Fibroblast of mammary gland (primary cell): Measurements from ENCODE around the gene ETFRF1.

Experiments
- DNase-seq: peaks from one replicate; pipeline ENCODE4 v3.0.0-alpha.2; 2010; ENCODE audit warnings: low read depth
- H3K4me3 ChIP-seq: 2 replicates; pipeline ENCODE4 v1.5.1; 2011; ENCODE audit warnings: low read depth, mild to moderate bottlenecking, low read length, moderate library complexity; ENCODE audit not compliant: control insufficient read depth
- CTCF ChIP-seq: conservative IDR thresholded peaks from 2 replicates; pipeline ENCODE4 v1.5.1; 2011; ENCODE audit warnings: low read depth, low read length, inconsistent platforms; ENCODE audit not compliant: control insufficient read depth, insufficient read depth

ETFRF1 gene

DNA sequence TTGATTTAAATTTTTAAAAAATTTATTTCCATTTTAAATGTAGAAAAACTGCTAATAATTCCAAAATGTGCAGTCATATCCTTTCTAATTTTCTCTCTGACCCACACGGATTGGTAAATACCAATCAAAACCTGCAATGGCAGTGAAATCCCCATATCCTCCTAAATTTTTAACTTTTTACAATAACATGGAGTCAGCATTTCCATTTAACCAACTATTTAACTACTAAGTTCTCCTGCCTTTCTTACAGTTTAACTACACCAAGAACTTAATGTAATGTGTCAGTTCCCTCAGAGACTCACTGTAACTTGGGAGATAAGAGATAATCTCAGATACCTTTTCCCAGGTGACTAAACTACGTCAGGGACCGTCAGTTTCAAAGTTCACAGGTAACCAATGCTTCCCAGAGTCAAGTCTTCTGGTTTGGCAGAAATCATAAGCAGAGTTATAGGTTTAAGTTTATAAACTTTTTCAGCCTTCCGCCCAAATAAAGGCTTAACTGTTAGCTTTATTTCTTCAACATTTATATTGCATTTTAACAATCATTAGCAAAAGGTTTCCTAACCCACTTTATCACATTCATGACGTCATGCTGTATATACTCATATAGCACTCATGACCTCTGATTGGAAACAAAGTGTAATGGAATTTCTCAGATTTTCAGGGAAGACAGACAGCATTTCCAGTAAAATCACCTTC, 48.1 kb downstream of the ETFRF1 start:
- no peak for TF ChIP-seq CTCF
- DNase-seq = peak; percentile 35
- no peak overlapping the region for H3K4me3 ChIP-seq

DNA sequence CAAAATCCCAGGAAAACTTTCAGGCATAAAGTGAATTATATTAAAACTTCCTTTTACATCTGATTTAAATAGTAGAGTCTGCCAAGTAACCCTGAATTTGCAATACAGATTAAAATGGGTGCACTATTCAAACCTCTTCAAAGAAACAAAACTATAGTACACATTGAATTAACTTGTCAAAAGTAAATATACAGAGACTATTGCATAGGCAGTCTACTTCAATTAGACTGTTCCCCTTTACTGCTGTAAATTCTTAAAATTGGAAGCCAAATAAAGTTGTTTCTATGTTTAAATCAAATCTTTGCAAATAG, 48.6 kb downstream of the ETFRF1 start:
- no peak overlapping the region for H3K4me3 ChIP-seq
- TF ChIP-seq CTCF = no peak
- DNase-seq = no peak

- H3K4me3 ChIP-seq = no peak overlapping the region
- no peak for DNase-seq
- no peak for TF ChIP-seq CTCF
Observed at GRCh38 chr12:25245491-25245890, 50.5 kb downstream of the ETFRF1 start.

GRCh38 chr12:25248137-25248536, 53.1 kb downstream of the ETFRF1 start:
- no peak for TF ChIP-seq CTCF
- H3K4me3 ChIP-seq = no peak overlapping the region
- no peak for DNase-seq

GRCh38 chr12:25248732-25249131, 53.7 kb downstream of the ETFRF1 start:
- no peak for TF ChIP-seq CTCF

DNA sequence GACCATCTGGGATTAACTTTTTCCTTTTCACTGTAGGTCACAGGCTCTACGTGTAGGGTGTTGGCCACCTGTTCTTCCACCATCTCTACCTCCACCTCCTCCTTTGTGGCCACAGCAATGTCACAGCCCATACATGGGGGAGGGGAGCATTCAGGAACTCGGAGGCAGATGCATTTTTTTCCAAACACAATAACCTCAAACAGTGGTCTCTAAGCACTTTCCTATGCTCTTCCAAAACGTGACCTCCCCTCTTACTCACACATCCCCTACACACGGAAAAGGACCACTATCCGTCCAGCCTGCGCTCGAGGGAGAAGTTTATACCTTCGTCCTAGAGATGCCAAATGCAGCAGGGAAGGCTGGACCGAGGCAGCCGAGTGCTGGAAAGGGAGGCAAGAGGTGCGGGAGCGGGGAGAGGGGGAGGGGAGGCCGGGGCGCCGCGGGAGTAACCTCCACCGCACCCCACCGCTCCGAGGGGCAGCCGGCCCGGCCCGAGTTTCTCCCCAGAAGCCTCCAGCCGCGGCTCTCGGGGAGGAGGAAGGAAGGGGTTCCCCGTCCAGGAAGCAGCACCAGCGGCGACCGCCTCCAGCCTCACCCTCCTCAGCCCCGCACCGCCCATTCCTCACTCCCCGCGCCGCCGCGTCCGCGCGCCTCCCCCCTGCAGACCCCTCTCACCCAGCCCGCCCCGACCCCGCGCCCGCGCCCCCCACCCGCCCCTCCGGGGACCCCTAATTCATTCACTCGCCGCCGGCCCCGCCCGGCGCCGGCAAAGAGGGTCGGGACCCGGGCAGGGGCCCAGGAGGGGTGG, 55.1 kb downstream of the ETFRF1 start:
- peak; percentile 10 for DNase-seq
- H3K4me3 ChIP-seq = peak overlapping the region; percentile 86
- no peak for TF ChIP-seq CTCF

More at GRCh38 chr12:25248732-25249131, 53.7 kb downstream of the ETFRF1 start:
- no peak for DNase-seq
- H3K4me3 ChIP-seq = no peak overlapping the region
